NOMO-1 treated with dmso at 0.1 percent for 144 hours (cell line): ENCODE measurements around the gene CHD2.

Experiments used
- DNase-seq: peaks from one replicate; lab custom pipeline; 2025; ENCODE audit not compliant: unreplicated experiment; lab: John Stamatoyannopoulos, UW

Gene CHD2

GRCh38 chr15:93063796-93064690, 163.9 kb downstream of the CHD2 start:
- no peak for DNase-seq

GRCh38 chr15:93065641-93066045, 165.5 kb downstream of the CHD2 start:
- DNase-seq = no peak

- DNase-seq = no peak
Observed at GRCh38 chr15:93066224-93066681, 166.1 kb downstream of the CHD2 start.

- DNase-seq = no peak
Observed at GRCh38 chr15:93066834-93067648, 166.9 kb downstream of the CHD2 start.

GRCh38 chr15:93067649-93068085, 167.5 kb downstream of the CHD2 start:
- DNase-seq = no peak

GRCh38 chr15:93068581-93069199, 168.6 kb downstream of the CHD2 start:
- no peak for DNase-seq

- DNase-seq = no peak
Observed at GRCh38 chr15:93070132-93070531, 170.0 kb downstream of the CHD2 start.

GRCh38 chr15:93070551-93071296, 170.6 kb downstream of the CHD2 start:
- no peak for DNase-seq

GRCh38 chr15:93071469-93071936, 171.4 kb downstream of the CHD2 start:
- DNase-seq = no peak

GRCh38 chr15:93072011-93072410, 171.9 kb downstream of the CHD2 start:
- DNase-seq = no peak

- DNase-seq = no peak
Observed at GRCh38 chr15:93072411-93073394, 172.6 kb downstream of the CHD2 start.

- no peak for DNase-seq
Observed at GRCh38 chr15:93073465-93073952, 173.4 kb downstream of the CHD2 start.

GRCh38 chr15:93074599-93074998, 174.5 kb downstream of the CHD2 start:
- DNase-seq = no peak

- DNase-seq = no peak
Observed at GRCh38 chr15:93076217-93076616, 176.1 kb downstream of the CHD2 start.

- no peak for DNase-seq
Observed at GRCh38 chr15:93076875-93077274, 176.8 kb downstream of the CHD2 start.
